Skeletal muscle satellite cell (primary cell): Measurements from ENCODE around the gene EPHB1.

Source experiments
- H3K27me3 ChIP-seq: 2 replicates; pipeline ENCODE4 v1.7.0; 2013; ENCODE audit warnings: low read length; ENCODE audit not compliant: control insufficient read depth, insufficient read depth
- H3K36me3 ChIP-seq: 2 replicates; pipeline ENCODE4 v1.7.0; 2013; ENCODE audit warnings: mild to moderate bottlenecking, control low read depth, low read length; ENCODE audit not compliant: insufficient read depth
- H3K4me1 ChIP-seq: 2 replicates; pipeline ENCODE4 v1.7.0; 2013; ENCODE audit warnings: low read length; ENCODE audit not compliant: control insufficient read depth, insufficient read depth
- H3K4me2 ChIP-seq: 2 replicates; pipeline ENCODE4 v1.7.0; 2013; ENCODE audit warnings: mild to moderate bottlenecking, low read length
- H3K4me3 ChIP-seq: 2 replicates; pipeline ENCODE4 v1.7.0; 2013; ENCODE audit warnings: low read length
- H3K9ac ChIP-seq: 2 replicates; pipeline ENCODE4 v1.7.0; 2013; ENCODE audit warnings: mild to moderate bottlenecking, low read depth, low read length, moderate library complexity
- H3K9me3 ChIP-seq: replicated peaks from 2 replicates; pipeline ENCODE4 v1.7.0; 2013; ENCODE audit warnings: mild to moderate bottlenecking, control low read depth, low read length

The EPHB1 gene

DNA sequence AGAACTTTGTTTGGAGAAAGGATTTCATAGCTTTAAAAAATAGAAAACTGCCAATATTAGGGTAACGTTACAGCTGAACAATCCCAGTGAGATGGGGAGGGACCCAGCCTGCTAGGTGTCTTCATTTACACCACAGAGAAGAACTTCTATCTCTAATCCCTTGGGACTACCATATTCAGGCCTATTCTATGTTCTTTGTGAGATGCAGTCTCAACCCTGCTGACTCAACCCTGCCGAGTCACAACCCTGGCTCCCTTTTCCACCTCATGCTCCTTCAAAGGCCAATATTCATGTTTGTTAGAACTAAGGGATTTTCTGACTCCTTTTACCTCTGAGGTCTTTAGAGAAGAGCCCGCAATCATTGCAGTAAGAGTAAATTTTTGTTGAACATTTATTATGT lies 350.5 kb downstream of the EPHB1 start:
- no peak overlapping the region for H3K4me3 ChIP-seq
- H3K9me3 ChIP-seq, result no peaks in the 10 kb centered on the region
- no peaks in the 10 kb centered on the region for H3K4me1 ChIP-seq
- no peaks in the 10 kb centered on the region for H3K36me3 ChIP-seq
- H3K27me3 ChIP-seq, result no peaks in the 10 kb centered on the region
- H3K9ac ChIP-seq, result no peak overlapping the region
- no peak overlapping the region for H3K4me2 ChIP-seq

DNA sequence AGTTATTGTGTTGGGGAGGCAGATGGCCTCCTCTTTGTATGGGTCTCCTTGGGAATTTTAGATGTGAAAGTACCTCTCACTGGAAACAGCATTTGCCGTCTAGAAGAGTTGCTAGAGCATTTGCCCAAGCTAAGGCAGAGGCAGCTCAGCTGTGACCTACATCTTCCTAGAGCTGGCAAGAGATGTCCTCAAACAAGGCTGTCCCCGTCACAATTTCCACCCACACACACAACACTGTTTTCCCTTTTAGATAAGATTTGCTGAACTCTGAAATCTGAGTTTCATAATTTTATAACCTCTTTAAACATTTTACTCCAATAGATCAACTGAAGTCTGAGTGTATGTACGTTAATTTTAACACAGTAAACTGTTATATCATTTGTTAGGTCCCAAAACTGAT lies 352.6 kb downstream of the EPHB1 start:
- no peak overlapping the region for H3K4me2 ChIP-seq
- H3K4me1 ChIP-seq, result no peaks in the 10 kb centered on the region
- no peaks in the 10 kb centered on the region for H3K9me3 ChIP-seq
- no peak overlapping the region for H3K9ac ChIP-seq
- H3K36me3 ChIP-seq, result no peaks in the 10 kb centered on the region
- no peaks in the 10 kb centered on the region for H3K27me3 ChIP-seq
- H3K4me3 ChIP-seq, result no peak overlapping the region

DNA sequence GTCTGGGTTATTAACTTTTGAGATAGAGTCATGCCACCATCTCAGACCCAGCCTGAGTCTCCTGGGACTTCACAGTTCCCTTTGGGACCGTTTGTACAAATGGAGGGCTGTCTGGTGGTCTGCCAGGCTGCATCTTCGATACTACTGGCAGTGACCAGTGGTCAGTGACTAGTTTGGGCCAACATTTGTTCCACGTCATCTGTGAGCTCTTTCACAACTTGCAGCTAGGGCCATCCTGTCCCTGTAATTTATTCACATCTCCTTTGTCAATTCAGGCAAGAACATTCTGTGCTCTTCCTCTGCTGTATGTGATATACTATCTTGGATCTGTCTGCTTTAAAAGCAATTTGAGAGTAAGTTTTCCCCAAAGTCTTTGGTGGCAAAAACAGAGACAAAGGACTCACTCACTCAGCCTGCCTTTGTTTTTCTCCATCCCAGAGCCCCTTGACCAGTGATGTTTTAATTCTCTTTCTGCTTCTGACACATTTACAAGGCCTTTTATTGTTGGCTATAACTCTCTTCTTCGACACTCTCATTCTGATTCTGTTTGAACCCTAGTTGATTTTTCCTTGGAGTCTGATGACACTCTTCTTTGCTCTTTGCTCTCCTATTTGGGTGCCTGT lies 353.4 kb downstream of the EPHB1 start:
- Histone ChIP-seq H3K4me3 (no peak overlapping the region), H3K4me2 (no peak overlapping the region), H3K4me1 (no peaks in the 10 kb centered on the region), H3K27me3 (no peaks in the 10 kb centered on the region), H3K9ac (no peak overlapping the region), H3K9me3 (no peaks in the 10 kb centered on the region), H3K36me3 (no peaks in the 10 kb centered on the region)

DNA sequence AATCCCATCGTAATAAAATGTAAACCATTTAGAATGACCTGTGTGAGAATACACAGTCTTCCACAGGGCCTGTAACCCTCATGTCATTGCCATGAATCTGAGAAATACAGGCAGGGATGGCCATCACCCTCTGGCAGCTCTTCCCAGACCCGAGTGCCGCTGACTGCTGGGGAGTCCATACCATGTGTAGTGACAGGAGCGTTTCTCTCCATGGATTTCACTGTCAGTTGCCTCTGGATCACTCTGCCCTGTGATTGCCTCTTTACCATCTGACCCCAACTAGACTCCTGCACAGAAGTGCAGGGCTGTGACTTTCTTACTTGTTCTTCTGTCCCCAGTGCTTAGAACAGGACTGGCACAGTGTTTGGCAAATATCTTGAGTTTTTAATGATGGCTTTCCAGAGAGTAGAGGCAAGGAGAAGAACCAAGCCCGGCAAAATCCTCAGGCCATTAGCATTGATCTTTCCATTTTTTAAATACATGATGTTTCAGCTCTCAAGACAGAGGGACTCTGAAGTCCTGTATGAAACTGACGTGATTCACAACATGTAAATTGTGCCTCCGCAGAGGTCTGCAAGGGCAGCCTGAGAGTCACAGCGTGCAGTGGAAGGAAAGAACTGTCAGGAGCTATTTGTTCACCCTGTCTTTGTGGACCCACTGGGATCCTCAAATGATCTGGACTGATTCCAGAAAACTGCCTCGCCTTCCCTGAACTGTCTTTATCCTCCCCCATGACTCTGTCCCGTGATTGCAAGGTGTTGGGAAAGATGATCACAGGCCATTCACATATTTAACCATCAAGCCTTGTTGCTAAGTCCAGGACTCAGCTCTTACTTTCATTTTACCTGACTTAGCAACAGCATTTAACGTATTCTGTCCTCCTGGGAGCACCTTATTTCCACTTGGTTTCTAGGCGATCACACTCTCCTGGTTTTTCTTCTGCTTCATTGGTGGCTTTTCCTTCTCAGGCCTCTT lies 354.9 kb downstream of the EPHB1 start:
- no peaks in the 10 kb centered on the region for H3K36me3 ChIP-seq
- H3K9me3 ChIP-seq, result no peaks in the 10 kb centered on the region
- H3K9ac ChIP-seq, result no peak overlapping the region
- no peaks in the 10 kb centered on the region for H3K4me1 ChIP-seq
- H3K4me3 ChIP-seq, result no peak overlapping the region
- no peaks in the 10 kb centered on the region for H3K27me3 ChIP-seq
- H3K4me2 ChIP-seq, result no peak overlapping the region

DNA sequence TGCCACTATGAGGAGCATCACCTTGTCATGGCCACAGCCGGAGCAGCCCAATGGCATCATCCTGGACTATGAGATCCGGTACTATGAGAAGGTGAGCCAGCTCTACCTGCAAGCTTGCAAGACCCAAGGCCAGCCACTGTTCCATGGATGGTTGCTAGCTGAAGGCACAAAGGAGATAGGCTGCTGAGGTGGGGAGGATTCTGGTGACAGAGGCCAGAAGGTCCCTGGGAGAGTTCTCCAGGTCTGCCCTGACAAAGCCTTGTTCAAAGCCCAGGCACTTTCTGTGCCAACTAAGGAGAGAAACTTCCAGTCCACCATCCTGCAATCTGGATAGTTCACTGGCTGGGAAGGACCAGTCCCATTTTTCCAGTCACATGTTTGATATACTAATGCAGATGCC lies 359.1 kb downstream of the EPHB1 start:
- no peaks in the 10 kb centered on the region for H3K27me3 ChIP-seq
- no peaks in the 10 kb centered on the region for H3K4me1 ChIP-seq
- no peak overlapping the region for H3K9ac ChIP-seq
- no peak overlapping the region for H3K4me2 ChIP-seq
- no peaks in the 10 kb centered on the region for H3K36me3 ChIP-seq
- H3K9me3 ChIP-seq, result no peaks in the 10 kb centered on the region
- H3K4me3 ChIP-seq, result no peak overlapping the region

DNA sequence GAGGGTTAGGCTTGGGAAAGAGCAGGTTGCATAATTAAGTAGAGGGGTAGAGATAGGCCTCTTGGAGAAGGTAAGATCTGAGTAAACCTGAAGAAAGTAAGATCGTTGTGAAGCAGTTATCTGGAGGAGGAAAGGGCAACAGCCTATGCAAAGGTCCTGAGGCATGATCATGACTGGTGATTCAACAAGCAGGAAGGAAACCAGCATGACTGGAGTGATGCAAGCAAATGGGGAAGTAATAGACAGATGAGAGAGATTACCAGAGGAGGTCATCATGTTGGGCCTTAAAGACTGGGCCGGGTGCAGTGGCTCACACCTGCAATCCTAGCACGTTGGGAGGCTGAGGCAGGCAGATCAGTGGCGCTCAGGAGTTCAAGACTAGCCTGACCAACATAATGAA lies 360.2 kb downstream of the EPHB1 start:
- H3K4me1 ChIP-seq, result no peaks in the 10 kb centered on the region
- no peaks in the 10 kb centered on the region for H3K27me3 ChIP-seq
- H3K9ac ChIP-seq, result no peak overlapping the region
- H3K9me3 ChIP-seq, result no peaks in the 10 kb centered on the region
- H3K4me3 ChIP-seq, result no peak overlapping the region
- H3K36me3 ChIP-seq, result no peaks in the 10 kb centered on the region
- no peak overlapping the region for H3K4me2 ChIP-seq

DNA sequence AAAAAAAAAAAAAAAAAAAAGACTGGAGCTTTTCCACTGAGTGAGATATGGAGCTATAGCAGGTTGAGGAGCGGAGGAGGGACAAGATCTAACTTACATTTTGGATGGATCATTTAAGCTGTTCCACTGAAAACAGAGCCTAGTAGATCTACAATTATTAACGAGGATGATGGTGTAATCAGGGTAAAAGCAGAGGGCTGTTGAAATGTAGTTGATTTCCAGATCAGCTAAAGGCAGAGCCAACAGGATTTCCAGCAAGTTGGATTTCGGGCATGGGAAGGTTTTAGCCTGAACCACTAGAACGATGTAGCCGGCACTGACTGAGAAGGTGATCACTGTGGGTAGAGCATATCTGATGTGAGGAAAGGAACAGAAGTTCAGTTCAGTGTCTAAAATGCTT lies 360.7 kb downstream of the EPHB1 start:
- Histone ChIP-seq H3K4me3 (no peak overlapping the region), H3K4me1 (no peaks in the 10 kb centered on the region), H3K9me3 (no peaks in the 10 kb centered on the region), H3K27me3 (no peaks in the 10 kb centered on the region), H3K36me3 (no peaks in the 10 kb centered on the region), H3K9ac (no peak overlapping the region), H3K4me2 (no peak overlapping the region)

DNA sequence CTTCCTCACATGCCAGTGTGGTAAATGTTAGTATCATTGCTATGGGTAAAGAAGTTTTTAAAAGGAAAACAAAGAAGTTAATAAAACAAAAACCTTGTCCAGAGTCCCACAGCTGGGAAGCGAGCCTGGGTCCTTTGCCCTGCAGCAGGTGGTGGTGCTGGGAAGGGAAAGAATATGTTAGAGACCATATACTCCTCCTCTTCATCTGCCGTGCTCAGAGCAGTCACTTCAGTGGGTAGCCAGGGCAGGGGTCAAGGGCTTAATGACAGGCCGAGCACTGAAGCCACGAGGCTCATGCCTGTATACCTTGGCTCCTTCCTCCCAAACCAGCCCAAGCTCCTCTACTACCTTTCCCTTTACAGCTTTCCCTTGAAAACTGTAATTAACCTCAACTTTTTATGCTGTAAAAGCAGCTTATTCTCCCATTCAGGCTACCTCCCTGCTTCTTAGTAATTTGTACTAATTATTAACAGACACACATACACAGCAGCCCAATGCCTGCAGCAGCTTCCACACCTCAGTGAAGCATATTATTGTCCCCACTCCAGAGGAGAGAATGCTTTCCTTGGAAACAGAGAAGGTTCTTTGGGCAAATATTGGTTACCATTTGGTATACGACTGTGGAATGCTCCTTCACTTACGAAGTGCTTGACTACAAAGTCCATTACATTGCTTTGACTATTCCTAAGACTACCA lies 362.1 kb downstream of the EPHB1 start:
- Histone ChIP-seq H3K4me1 (no peaks in the 10 kb centered on the region), H3K4me2 (no peak overlapping the region), H3K9ac (no peak overlapping the region), H3K36me3 (no peaks in the 10 kb centered on the region), H3K27me3 (no peaks in the 10 kb centered on the region), H3K4me3 (no peak overlapping the region), H3K9me3 (no peaks in the 10 kb centered on the region)

DNA sequence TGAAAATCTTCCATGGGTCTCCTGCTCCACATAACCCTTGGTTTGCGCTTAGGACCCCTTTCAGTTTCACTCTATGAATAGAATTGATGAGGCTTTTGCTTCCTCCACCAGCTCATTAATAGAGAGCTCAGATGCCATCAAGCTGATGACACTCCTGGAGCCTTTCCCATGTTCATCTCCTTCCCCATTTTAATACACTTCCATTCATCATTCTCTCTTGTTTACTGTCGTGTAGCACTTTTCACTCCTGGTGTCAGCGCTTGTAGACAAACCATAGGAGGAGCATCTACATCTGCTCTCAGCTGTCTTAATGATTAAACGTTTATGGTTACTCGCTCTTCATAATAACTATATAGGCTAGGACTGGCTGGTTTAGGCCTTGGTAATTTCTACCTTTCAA lies 363.5 kb downstream of the EPHB1 start:
- no peak overlapping the region for H3K4me2 ChIP-seq
- no peaks in the 10 kb centered on the region for H3K4me1 ChIP-seq
- H3K9me3 ChIP-seq, result no peaks in the 10 kb centered on the region
- no peak overlapping the region for H3K9ac ChIP-seq
- H3K4me3 ChIP-seq, result no peak overlapping the region
- H3K27me3 ChIP-seq, result no peaks in the 10 kb centered on the region
- no peaks in the 10 kb centered on the region for H3K36me3 ChIP-seq

DNA sequence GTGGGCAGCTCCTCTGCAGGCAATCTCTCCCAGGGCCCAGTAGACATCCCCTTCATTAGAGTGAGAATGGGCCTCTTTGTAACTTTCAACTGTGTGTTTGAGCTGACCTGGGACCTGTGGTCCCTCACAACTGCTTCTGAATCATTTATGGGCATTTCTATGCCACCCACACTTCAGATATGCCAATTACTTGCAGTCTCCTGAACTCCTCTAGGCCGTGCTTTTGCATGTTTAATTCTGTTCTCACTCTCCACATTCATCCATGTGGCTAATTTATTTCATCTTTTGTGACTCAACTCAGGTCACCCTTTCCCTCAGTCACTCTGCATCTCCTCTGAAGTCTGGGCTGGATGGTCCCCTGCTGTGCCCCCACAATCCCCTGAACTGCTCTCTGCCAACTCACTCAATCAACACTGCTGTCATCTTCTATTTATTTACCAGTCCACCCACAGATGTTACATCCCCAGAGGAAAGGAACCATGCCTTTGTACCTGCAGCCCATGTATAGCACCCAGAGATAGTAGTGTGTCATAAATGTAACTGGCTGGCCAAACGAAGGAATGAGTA lies 364.7 kb downstream of the EPHB1 start:
- no peak overlapping the region for H3K9ac ChIP-seq
- H3K36me3 ChIP-seq, result no peaks in the 10 kb centered on the region
- no peaks in the 10 kb centered on the region for H3K4me1 ChIP-seq
- no peaks in the 10 kb centered on the region for H3K9me3 ChIP-seq
- H3K4me3 ChIP-seq, result no peak overlapping the region
- no peak overlapping the region for H3K4me2 ChIP-seq
- H3K27me3 ChIP-seq, result no peaks in the 10 kb centered on the region

DNA sequence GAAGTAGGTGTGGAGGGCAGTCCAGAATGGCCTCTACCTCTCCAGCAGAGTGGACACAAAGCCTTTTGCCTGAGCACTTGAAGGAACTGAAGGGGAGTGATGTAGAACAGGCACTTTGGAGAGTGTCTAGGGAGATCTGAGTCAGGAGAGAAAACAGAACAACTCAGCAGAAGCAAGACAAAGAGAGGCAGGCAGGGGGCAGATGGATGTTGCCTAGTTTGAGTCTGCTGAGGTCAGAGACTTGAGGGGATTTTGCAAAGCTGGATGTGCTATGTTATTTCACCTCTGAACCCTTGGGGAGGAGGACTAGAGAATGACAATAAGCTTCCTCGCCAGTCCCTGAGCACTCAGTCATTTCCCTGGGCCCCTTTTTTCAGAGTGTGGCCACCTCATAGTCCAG lies 366.4 kb downstream of the EPHB1 start:
- Histone ChIP-seq H3K27me3 (no peaks in the 10 kb centered on the region), H3K9ac (no peak overlapping the region), H3K4me1 (no peaks in the 10 kb centered on the region), H3K4me2 (no peak overlapping the region), H3K9me3 (no peaks in the 10 kb centered on the region), H3K4me3 (no peak overlapping the region), H3K36me3 (no peaks in the 10 kb centered on the region)
